ENCODE measurements around the gene NPAS2. TPM values are rescaled to one million over a fixed set of nuclear protein-coding genes. Genes with fewer than 3 reads are reported as not detected.

The NPAS2 gene
- total RNA-seq, 1 donor from 2014 or later, result 11.0 TPM

DNA sequence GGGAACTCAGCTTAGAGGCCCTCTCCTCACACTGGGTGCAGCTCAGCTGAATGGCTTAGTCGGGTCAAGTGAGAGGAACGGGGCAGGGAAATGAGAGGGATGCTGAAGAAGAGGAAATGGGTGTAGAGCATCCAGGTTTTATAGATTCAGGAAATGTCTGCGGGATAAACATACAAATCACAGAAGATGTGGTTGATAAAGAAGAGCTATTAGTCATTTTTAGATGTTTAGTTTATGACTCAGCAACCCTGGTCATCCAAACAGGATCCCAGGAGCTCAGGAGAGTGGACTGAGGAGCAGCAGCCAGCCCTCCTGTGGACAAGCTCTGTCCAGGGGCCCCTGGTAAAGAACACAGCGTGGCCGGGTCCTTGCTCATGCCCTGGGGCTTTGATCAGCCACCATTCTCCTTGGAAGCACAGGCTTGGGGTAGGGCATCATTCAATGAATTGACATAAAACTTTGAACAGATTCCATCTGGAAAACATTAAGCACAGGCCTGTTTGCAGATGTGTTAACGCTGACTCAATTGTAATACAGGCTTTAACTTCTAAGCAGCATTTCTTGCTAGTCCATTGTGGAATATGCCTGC lies 83.0 kb downstream of the NPAS2 start:
- no peak overlapping the region for H3K4me3 ChIP-seq (ENCODE audit: low read depth, low read length)
- TF ChIP-seq, protein P1, sequence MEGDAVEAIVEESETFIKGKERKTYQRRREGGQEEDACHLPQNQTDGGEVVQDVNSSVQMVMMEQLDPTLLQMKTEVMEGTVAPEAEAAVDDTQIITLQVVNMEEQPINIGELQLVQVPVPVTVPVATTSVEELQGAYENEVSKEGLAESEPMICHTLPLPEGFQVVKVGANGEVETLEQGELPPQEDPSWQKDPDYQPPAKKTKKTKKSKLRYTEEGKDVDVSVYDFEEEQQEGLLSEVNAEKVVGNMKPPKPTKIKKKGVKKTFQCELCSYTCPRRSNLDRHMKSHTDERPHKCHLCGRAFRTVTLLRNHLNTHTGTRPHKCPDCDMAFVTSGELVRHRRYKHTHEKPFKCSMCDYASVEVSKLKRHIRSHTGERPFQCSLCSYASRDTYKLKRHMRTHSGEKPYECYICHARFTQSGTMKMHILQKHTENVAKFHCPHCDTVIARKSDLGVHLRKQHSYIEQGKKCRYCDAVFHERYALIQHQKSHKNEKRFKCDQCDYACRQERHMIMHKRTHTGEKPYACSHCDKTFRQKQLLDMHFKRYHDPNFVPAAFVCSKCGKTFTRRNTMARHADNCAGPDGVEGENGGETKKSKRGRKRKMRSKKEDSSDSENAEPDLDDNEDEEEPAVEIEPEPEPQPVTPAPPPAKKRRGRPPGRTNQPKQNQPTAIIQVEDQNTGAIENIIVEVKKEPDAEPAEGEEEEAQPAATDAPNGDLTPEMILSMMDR (conservative IDR thresholded peaks at IDR 0.05; ENCODE audit: low read depth, low read length), result peak; percentile 26
- DNase-seq (ENCODE audit: low read depth), result peak; percentile 40

GRCh38 chr2:100903534-100904258 lies 83.8 kb downstream of the NPAS2 start:
- TF ChIP-seq, protein P1 (conservative IDR thresholded peaks at IDR 0.05; ENCODE audit: low read depth, low read length), result no peak
- no peak for DNase-seq (ENCODE audit: low read depth)
- H3K4me3 ChIP-seq (ENCODE audit: low read depth, low read length), result no peak overlapping the region

DNA sequence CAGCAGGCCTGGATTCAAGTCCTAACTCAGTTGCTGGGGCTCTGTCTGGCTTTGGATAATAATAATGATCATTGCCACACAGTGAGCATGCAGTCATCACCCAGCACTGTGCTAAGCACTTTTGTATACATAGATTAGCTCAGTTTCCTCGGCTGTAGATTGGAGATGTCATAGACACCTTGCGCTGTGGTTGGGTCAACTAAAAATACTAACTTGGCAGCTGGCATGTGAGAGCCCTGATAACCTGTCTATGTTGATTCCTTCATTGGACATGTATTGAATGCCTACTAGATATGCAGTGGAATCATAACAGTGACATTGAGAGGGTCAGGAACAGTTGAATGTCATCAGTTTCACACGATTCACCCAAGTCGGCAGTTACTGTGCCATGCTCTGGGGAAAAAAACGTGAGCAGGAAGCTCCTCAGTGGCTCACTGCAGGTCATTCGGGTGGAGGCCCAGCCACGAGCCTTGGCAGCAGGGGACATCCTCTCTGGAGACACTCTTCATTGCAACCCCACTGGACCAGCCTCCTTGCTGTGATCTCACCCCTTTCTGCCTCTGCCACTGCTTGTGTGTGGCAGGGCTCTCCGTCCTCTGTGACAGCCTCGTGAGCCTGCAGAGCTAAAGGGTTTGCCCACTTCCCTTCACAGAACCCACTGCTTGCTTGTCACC lies 85.3 kb downstream of the NPAS2 start:
- no peak overlapping the region for H3K4me3 ChIP-seq (ENCODE audit: low read depth, low read length)
- no peak for DNase-seq (ENCODE audit: low read depth)
- TF ChIP-seq, protein P1 (conservative IDR thresholded peaks at IDR 0.05; ENCODE audit: low read depth, low read length), result no peak

DNA sequence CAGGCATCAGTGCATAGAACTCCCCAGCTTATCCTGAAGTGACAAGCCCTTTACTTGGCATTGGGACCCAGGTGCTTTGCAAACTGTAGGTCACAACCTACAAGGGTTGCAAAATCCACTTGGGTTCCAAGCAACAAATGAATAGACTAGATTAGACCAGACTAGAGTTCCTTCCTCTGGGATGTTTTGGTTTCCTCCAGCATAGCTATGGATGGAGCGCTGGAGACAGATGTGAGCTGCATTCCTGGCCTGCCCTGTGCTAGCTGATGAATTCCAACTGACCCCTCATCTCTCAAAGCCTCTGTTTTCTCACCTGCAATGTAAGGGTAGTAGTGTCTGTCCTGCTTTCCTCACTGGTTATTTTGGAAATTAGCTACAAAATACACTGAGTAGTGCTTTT lies 86.2 kb downstream of the NPAS2 start:
- TF ChIP-seq, protein P1 (conservative IDR thresholded peaks at IDR 0.05; ENCODE audit: low read depth, low read length), result no peak
- H3K4me3 ChIP-seq (ENCODE audit: low read depth, low read length), result no peak overlapping the region
- no peak for DNase-seq (ENCODE audit: low read depth)

DNA sequence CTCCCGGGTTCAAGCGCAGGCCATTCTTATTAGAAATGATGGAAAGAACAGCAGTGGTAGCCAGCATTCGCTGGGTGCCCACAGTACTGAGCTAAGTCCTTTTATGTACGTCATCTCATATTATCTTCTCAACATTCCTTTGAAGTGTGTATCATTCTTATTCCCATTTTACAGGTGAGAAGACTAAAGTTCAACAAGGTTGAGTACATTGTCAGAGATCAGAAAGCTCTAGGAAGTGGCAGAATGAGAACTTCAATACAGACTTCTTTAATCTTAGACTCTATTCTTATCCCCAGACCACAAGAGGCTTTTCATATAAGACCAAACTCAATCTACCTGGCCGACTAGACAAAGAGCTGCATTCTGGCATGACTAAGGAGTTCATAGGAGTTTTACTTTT lies 86.7 kb downstream of the NPAS2 start:
- H3K4me3 ChIP-seq (ENCODE audit: low read depth, low read length), result no peak overlapping the region
- no peak for DNase-seq (ENCODE audit: low read depth)
- TF ChIP-seq, protein P1 (conservative IDR thresholded peaks at IDR 0.05; ENCODE audit: low read depth, low read length), result no peak

DNA sequence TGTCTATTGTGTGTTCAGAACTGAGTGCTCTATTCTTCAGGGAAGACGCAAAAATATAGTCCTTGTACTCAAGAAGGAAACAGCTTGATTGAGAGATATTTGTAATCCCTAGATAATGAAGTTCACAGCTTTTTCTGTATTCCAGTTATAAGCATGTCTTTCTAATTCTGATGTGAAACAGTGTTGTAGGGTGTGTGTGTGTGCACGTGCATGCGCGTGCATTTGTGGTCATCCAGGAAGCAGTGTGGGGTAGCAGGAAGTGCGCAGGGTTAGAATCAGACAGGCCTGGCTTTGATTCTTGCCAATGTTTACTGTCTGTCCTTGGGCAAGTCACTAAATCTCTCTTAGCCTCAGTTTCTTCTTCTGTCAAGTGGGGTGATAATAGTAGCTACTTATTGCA lies 87.9 kb downstream of the NPAS2 start:
- DNase-seq (ENCODE audit: low read depth), result no peak
- TF ChIP-seq, protein P1 (conservative IDR thresholded peaks at IDR 0.05; ENCODE audit: low read depth, low read length), result no peak
- no peak overlapping the region for H3K4me3 ChIP-seq (ENCODE audit: low read depth, low read length)
